H1 (cell line): Measurements from ENCODE around the gene SPPL2B. TPM values are rescaled to one million over a fixed set of nuclear protein-coding genes. Genes with fewer than 3 reads are reported as not detected.

Experiments
- BACH1 ChIP-seq: IDR thresholded peaks from 2 replicates; pipeline ENCODE4 v1.6.1; 2012; ENCODE audit warnings: low read length, improper control_type of control experiment
- KDM1A ChIP-seq: fragments of 200-600, 300-600 bp; sonication (generic); IDR thresholded peaks from 2 replicates; pipeline ENCODE4 v1.7.1; 2016; ENCODE audit warnings: mild to moderate bottlenecking, low read length, borderline replicate concordance
- polyA plus RNA-seq, 7 experiments: library from polyadenylated mRNA; depleted of rRNA in 3 of 7; stranded (reverse) in 5 of 7; unstranded in 2 of 7; fragments of >200 nt in 5 of 7; fragments of 200-250 nt in 2 of 7; gene quantifications; 1 replicate in 5 of 7; 2 replicates in 1 of 7; 4 replicates in 1 of 7; pipeline versions ENCODE4 v1.2.1 to v1.2.3, GENCODE V29; 2011 to 2013; ENCODE audit warnings: missing spikeins in 2 of 7, mixed read lengths in 2 of 7
- total RNA-seq: library from RNA; stranded (reverse); fragmentation: NEBNext Ultra II Directional; extraction: Animal tissue kit (Norgen Biotek cat#: 25700); gene quantifications from 2 replicates; pipeline ENCODE4 v1.2.1, GENCODE V29; 2021

The SPPL2B gene
- total and polyA plus RNA-seq, 2 of the 8 experiments (the other 6 are each of a cell fraction or from before 2014, with no cell fraction given) = 34.8 to 55.7 TPM

DNA sequence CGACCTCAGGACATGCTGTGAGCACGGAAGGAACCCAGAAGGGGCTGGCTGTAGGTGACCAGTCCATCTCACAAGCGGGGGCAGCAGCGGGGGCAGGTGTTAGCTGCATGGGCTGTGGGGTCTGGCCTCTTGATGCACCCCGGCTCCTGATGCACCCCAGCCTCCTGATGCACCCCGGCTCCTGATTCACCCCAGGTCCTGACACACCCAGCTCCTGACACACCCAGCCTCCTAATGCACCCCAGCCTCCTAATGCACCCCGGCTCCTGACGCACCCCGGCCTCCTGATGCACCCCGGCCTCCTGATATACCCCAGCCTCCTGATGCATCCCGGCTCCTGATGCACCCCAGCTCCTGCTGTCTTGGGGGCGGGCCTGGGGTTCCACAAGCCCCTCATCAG is 7.5 kb upstream of the SPPL2B start (continued):
- TF ChIP-seq KDM1A (no peak), BACH1 (no peak)
